HG03378 (cell line): ENCODE measurements around the gene ICE1.
"Not testable (repeated sequence)": the region's sequence is repeated elsewhere in the genome, so short reads cannot be mapped to it uniquely, and the experiment has no call there.

Source experiments
- ATAC-seq: cut with Tn5 transposase; IDR thresholded peaks from one replicate; pipeline ENCODE4 v1.9.1; 2021; ENCODE audit warnings: mild to moderate bottlenecking, moderate library complexity; ENCODE audit not compliant: unreplicated experiment

Gene ICE1, protein sequence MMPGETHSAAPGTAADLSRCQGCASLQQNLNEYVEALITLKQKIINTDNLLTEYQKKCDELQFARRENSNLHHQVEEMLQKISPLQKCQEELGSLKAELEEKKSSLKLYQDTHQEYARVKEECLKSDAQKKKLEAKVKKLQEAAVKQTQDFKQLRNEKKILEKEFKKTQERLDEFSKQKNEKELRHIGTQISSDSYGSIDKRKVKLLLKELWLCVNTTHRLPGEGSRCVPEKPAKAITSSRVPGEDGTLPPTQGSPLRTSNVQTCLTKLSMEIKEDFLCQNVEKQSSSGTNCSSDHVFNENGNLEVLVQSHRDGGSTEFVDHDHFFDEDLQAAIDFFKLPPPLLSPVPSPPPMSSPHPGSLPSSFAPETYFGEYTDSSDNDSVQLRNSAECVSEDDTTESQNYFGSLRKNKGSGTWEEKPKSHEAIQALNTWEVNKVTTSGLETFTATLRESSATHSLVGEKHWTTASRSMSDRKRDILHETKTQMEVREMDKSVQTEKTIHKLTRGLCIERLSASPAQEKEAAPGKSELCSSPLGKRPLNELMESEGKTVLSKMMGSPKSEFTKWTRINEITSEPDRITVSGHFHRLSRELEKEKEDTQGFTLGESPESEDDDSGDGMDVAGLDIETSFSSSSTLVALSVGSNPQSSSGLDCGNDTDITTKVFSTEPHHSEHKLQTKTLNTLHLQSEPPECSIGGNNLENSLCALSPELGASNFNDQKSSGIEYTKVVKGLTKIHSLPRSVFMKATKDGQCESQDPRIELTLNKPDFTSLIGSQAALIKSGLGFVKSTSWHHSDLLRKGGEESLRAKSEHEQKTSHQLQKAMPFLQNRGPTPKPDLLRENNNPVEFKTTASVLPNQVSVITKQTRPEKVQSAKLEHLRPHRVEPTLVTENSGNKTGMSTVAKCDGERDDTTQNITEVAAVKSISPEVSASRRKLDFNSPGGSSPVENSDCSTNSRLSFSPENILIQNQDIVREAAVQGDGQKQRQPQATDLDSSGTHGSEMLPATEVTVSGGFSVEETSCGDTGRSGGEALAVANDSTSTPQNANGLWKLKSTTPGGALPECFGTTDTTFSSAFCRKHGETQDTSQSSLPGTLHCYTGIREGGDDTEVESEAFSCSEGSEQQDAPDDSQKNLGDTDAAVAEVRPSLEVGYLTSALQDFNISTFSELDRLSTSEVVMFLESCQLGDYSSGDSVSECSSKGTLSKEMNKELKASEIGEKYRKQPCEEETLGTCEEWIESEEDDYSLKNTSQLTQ (N-terminal part only)

DNA sequence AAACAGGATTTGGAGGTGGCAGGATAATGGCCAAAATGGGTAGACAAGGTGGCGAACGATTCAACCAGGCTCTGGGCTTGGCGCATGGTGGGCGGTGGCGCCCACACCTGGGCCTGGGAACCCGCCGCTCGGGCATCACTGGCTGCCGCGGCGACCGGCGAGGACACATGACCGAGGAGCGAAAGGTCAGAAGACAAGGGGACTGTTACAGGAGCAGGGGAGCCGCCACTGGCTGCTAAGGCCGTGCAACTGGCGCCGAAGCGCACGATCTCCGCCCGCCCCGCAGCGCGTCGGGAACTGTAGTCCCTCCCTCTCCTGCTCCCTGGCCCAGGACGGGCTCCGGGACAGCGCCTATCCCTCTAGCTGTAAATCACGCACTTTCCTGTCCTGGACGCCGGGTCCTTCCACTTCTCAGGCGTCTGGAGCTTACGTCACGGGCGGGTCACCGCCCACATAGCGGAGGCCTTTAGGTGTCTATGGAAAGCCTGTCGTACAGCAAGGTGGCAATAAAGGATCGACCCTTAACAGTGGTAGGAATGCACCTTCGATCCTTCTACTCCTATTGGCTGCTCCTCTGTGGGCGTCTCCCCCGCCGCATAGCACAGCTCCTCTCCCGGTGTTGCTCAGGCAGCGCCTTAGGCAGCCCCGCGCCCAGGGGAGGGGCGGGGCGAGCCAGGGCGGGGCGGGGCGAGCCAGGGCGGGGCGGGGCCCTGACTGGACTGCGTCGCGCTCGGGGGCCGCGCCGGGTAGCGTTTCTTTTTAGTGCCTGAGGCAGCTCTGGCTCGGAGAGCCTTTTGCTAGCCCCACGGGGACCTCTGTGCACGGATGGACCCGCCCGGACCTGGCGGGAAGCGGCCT is at the start of gene ICE1:
Gene ICE1 (plus strand): TSS at position 717 of the 858 bp plus-strand sequence. CDS start 239 bp downstream, outside the sequence.
- peak; percentile 90 for ATAC-seq

DNA sequence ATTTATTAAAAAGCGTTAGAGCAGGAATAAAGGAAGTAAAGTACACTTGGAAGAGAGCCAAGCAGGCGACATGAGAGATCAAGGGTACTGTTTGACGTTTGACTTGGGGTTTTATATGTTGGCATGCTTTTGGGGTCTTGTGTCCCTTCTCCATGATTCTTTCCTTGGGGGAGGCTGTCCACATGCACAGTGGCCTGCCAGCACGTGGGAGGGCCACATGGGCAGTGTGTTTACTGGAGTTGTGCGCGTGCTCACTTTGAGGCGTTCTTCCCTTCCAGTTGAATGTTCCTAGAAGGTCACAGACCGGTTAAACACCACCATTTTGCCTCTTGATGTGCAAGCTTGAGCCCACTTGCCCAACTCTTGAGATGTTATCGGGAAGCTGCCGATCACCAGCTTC is 49.5 kb upstream of the ICE1 start:
- ATAC-seq: no peak

DNA sequence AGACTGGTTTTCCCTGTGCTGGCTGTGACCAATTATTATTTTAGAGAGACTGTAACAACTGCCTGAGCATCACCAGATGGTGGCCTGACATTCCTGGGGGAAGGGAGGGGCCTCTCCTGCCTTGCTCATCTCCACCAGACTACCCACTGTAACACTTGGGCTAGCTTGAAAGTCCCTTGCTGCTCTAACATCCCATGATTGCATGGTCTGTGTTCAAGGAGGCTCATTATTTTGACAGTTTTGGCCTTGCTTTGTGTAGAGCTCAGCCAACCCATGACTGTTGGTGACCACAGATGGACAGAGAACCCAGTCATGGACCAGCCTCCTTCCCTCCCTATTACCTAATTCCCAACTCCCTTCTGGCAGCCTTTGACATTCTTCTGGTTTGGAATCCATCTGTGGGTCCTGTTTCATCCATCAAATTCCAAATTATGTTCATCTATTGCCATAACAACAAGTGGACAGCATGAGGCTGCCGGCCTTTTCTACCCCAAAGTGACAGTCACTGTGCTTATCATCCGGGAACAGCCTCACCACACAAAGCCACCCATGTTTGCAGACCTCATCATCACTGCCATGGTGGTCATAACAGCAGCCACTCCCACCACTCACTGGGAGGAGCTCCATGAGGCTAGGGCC is 49.0 kb upstream of the ICE1 start:
- ATAC-seq: no peak

DNA sequence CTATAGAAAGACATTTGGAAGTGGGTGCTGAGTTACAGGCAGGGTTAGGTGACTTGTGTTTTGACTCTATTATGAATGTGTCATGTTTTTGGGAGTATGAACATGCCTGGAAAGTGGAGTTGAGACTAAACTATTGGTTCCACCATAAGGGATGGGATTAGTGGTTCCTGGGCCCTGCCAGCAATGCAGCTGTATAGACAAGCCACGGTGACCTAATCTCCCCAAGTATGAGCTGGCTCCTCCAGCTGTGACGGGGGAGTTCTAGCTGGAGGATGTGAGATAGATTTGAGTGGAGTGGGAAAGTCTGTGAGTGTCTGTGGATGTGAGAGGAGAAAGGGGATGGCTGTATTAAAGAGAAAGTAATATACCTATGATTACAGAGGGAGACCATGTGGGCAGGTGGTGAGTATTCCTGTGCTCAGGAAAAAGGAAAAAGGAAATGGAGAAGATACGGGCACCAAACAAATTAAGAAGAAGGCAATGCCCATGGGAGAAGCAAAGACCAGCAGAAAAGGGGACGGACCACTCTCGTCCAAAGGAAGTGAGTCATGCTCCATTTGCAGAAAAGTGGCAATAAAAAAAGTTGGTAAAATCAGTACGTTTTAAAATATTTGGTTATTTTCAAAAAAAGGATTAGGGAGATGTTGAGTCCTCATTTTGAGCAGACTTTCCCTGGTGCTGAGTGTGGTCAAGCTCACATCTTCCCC is 48.3 kb upstream of the ICE1 start:
- no peak for ATAC-seq

DNA sequence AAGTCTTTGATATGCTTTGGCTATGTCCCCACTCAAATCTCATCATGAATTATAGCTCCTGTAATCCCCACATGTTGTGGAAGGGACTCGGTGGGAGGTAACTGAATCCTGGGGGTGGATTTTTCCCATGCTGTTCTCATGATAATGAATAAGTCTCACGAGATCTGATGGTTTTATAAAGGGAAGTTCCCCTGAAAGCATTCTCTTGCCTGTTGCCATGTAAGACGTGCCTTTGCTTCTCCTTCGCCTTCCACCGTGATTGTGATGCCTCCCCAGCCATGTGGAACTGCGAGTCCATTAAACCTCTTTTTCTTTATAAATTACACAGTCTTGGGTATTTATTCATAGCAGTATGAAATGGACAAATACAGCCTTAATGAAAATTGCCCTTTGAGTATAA is 44.7 kb upstream of the ICE1 start:
- ATAC-seq: no peak

DNA sequence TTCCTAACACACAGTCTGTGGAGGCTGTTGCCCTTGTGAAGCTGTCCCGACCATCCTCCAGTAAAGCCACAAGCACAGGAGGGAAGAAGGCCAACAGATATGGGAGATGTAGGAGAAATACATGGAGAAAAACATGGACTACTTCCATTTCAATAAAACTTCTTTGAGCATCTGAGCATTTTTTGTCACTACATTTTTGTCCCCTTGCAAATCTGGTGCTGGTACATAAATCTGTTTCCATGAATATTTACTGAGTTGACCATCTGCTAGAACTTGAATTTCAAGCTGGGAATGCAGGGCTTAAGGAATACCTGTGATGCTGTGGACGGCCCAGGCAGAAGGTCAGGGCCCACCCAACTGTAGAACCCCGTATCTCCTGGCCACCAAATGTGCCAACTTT is 43.9 kb upstream of the ICE1 start:
- no peak for ATAC-seq

DNA sequence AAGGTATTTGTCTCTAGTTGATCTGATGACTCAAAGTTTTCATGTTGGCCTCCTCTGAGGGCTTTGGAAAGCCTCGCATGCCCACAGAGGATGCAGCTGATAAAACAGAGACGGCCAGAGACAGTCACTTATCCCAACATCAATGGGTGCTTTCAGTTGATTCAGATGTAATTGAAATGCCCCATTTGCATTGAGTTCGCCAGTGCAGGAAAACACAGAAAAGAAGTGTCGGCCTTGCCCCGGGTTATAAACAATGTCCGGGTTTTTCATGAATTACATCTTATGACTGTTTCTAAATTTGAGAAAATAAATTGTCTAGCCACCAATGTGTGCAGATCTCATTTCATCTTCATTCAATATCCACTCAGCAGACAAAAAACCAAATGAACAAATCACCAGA is 42.2 kb upstream of the ICE1 start:
- ATAC-seq: no peak

DNA sequence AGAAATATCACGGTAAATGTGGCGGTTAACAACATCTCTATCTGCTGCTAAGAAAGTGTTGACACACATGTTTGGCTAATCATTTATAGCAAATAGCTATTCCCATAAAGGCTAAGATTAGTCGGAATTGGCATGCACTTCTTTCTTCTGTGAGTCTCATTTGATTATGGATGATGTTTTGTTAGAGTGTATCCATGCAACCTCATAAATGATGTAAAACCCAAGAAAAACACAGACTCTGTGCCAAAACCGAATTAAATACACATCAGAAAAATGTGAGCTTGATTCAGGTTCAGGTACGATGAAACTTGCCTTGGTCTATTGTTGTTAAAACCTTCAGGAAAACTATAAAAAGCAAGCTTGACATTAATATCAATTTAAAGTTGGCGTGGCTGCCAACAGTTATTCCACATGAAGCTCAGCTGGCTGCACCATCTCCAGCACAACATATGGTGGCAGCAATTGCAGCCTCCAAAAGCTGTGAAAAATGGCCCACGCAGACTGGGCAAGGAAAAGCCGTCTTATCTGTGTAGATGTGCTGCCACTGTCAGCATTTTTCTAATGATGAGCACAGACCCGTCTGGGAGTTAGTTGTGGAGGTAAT is 41.1 kb upstream of the ICE1 start:
- ATAC-seq: no peak

DNA sequence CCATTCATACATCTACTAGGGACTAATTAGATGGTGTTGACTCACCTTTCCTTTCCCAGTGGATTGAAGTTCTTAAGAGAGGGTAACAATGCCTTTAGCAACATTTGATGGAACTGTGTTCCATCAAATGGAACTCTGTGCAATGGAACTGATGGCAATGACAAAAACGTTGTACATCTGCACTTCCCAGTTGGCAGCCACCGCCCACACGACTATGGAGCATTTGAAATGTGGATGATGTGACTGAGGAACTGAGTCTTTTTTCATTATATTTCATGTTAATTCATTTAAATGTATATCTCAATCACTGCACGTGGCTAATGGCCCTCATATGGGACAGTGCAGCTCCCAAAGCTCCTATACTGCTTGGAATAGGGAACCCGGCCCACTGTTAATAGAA is 39.0 kb upstream of the ICE1 start:
- no peak for ATAC-seq

DNA sequence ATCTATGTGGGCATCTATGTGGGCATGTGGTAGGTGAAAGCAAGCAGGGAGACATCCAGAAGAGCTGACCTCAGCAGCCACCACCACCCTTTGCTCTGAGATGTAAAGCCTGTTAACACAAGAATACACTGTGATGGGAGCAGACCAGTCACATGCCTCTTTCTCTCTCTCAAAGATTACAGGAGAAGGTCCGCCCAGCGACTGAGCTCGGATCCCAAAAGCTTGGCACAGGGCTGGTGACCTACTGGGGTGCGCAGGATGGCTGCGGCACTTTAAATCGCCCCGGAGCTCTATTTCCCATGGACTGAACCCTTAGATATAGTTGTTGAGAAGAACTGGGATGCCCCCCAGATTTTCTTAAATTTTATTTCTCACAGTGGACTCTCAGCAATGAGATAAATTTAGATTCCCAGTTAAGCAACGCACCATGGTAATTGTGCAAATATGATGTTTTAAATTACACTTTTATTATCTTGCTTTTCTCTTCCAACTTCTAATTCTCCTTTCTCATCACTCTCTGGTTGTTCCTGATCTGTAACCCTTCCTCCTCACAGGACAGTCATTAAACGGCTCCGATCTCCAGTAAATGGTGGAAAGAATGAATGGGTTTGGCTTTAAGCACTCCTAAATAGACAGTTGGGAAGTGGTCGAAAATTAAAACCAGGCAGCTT is 37.7 kb upstream of the ICE1 start:
- ATAC-seq: no peak

DNA sequence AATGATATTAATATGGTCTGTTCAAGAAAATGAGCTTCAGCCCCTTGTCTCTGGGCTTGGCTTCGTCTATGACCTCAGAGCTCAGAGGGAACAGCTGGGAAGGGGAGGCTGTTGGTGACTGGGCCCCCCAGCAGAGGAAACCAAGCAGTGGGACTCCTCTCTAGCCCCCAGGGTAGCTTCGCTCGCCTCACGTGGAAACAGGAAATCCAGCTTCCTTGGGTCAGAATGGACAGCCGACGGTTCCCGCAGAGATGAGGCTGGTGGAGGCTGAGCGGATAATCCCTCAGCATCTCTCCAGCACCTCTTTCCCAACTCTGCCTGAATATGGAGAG is 37.2 kb upstream of the ICE1 start:
- no peak for ATAC-seq

DNA sequence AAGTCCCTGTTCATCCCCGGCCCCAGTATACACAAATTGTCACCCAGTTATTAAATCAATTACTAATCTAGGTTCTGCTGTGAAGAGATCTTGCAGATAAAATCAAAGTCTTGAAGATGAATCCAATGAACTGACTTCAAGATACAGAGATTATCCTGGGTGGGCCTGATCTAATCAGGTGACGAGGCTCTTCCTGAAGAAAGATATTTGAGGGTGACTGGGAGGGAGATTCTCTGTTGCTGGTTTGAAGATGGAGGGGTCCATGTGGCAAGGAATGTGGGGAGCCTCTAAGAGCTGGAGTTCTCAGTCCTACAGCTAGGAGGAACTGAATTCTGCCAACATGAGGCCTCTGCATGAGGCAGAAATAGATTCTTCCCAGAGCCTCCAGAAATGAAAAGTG is 36.1 kb upstream of the ICE1 start:
- no peak for ATAC-seq

DNA sequence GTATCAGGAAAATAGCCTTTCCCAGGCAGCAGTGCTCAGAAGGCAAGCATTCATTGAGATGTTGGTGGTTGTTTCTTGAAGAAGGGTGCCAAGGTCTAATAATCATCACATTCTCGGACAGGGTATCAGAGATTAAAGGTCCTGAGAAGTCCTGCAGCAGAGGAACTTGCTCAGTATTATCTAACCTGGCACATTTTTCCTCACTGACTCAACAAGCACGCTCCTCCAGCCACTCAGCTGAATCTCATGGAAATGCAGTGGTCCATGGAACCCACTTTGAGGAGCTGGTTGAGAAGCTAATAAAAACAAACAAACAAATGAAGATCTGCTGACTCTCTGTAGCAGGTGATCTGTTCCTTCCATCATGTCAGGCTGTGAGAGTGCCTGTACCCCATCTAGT is 35.3 kb upstream of the ICE1 start:
- ATAC-seq: no peak

DNA sequence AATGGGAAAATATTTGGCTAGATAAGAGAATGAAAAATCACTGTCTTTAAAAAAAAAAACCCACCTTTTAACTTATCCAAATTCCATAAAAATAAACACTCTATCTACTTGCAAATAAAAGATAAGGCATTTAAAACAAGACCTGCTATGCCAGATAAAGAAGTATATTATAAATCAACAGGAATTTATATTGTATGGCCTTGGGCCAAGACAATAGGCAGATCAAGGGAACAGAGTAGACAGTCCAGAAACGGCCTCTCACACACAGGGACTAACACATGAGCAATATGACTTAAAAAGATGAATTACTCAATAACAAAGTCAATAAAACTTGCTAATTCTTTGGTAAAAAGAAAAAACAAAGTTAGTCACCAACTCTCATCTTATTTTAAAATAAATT is 34.7 kb upstream of the ICE1 start:
- no peak for ATAC-seq

DNA sequence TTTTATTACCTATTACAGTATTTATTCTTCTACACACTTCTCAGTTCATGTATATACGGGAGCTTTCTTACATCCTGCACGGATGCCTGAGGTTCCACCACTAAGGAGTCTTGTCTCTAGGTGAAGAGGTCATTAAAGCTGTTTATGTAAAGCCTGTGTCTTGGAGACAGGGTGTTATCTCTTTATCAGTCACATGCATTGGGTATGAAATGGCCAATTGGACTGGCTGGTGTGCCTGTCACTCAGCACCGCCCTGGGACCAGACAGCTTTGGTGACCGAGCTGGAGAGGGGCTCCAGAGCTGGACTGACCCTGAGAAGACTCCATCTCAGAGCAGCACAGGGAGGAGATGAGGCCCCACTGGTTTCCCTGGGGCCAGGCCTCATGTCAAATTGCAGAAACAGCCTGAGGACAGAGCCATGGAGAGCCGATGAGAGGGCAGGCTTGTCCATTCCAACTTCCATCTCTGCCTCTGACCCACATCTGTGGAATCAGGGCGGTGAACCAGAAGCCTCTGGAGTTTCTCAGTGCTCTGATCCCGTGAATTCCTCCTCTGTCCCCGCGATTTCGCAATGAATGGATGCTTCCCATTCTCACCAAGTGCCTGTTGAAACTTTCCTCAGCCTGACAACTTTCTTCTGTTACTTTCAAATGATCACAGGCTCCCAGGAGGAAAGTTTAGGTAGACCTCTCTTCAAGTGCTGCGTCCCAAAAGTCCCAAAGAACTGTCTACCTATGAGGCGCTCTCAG is 32.2 kb upstream of the ICE1 start:
- ATAC-seq: not testable (repeated sequence)

DNA sequence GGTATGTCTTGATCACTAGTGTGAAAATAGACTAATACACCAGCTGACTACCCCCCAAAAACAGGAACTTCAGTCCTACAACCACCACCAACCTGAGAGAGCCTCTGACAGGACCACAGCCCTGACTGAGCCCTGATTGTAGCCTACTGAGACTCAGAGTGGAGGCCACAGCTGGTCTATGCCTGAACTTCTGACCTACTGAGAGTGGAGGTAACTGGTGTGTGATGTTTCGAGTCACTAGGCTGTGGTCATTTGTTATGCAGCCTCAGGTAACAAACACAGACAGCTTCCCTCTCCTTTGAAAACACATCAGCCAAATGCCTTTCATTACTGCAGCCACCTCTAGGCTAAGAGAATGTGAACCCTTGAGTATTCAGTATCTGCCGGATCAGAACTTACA is 30.0 kb upstream of the ICE1 start:
- ATAC-seq: not testable (repeated sequence)

DNA sequence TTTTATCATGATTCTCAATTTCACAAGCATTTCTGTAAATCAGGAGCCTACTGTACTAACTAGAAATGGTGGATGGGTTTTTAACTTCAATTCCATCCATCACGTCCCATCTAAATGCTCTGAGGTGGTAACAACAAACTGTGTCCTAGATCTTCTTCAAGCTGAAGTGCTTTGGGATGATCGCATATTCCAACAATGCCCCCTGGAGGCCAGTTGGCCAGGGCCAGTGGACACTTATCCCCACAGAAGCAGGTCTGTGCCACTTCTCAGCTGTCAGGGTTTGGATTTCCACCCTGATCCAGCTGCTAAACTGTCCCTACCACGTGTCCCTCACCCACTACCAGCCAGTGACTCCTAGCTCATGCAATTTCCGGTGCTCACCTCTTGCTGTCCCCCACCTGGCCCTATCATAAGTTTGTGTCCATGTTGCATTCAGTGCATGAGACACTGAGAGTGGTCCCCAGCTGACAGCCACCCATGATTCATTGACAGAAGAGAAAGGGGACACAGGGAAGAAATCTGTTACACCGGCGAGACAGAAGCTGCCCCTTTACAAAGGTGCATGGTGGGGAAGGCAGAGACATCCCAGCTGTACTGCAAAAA is 28.0 kb upstream of the ICE1 start:
- ATAC-seq: not testable (repeated sequence)
